KMS-11 (cell line): ENCODE measurements around the gene UBFD1.

Experiments used
- H2AFZ ChIP-seq: fragments of 200-600 bp; sonication (generic); 2 replicates; pipeline ENCODE4 v1.6.1; 2016; ENCODE audit warnings: antibody characterized with exemption, mixed run types, low read depth
- H3K27ac ChIP-seq: fragments of 200-600 bp; sonication (generic); 2 replicates; pipeline ENCODE4 v1.6.1; 2016; ENCODE audit warnings: mild to moderate bottlenecking, mixed run types
- H3K27me3 ChIP-seq: fragments of 200-600 bp; sonication (generic); 2 replicates; pipeline ENCODE4 v1.6.1; 2017; ENCODE audit warnings: mild to moderate bottlenecking, low read depth, mixed run types, moderate library complexity; ENCODE audit not compliant: insufficient read depth
- H3K36me3 ChIP-seq: fragments of 200-600 bp; sonication (generic); 2 replicates; pipeline ENCODE4 v1.6.1; 2017; ENCODE audit warnings: mild to moderate bottlenecking, mixed run types; ENCODE audit not compliant: insufficient read depth
- H3K4me1 ChIP-seq: fragments of 200-600 bp; sonication (generic); 2 replicates; pipeline ENCODE4 v1.6.1; 2016; ENCODE audit warnings: mild to moderate bottlenecking, low read depth, mixed run types; ENCODE audit not compliant: poor library complexity, severe bottlenecking
- H3K4me2 ChIP-seq: fragments of 200-600 bp; sonication (generic); 2 replicates; pipeline ENCODE4 v1.7.0; 2016; ENCODE audit warnings: mild to moderate bottlenecking, mixed run types
- H3K4me3 ChIP-seq: fragments of 200-600 bp; sonication (generic); IDR thresholded peaks from 2 replicates; pipeline ENCODE4 v1.6.1; 2017; ENCODE audit warnings: low read depth, low read length, mixed read lengths; ENCODE audit not compliant: insufficient read depth
- H3K79me2 ChIP-seq: fragments of 200-600 bp; sonication (generic); 2 replicates; pipeline ENCODE4 v1.6.1; 2016; ENCODE audit warnings: low read depth, mixed run types; ENCODE audit not compliant: insufficient read depth
- H3K9ac ChIP-seq: fragments of 200-600 bp; sonication (generic); 2 replicates; pipeline ENCODE4 v1.6.1; 2016; ENCODE audit warnings: mild to moderate bottlenecking, mixed run types
- H4K20me1 ChIP-seq: fragments of 200-600 bp; sonication (generic); 2 replicates; pipeline ENCODE4 v1.6.1; 2016; ENCODE audit warnings: mild to moderate bottlenecking, mixed run types; ENCODE audit not compliant: insufficient read depth
- TF ChIP-seq, protein P1 (sequence below): fragments of 200-600 bp; sonication (generic); conservative IDR thresholded peaks from 2 replicates; pipeline ENCODE4 v1.6.1; 2017; ENCODE audit warnings: low read depth, mild to moderate bottlenecking, antibody characterized with exemption, low read length, moderate library complexity, mixed read lengths

The UBFD1 gene

GRCh38 chr16:23514381-23515152 is 43.0 kb upstream of the UBFD1 start:
- Histone ChIP-seq H3K4me1 (peaks cover 55% of the 10 kb centered on the region), H3K4me2 (peak overlapping the region; percentile 47), H2AFZ (no peak overlapping the region), H3K4me3 (no peak overlapping the region), H3K79me2 (peaks cover 3% of the 10 kb centered on the region), H3K36me3 (no peaks in the 10 kb centered on the region; the same call in 1 of the 2 replicates), H4K20me1 (no peaks in the 10 kb centered on the region), H3K9ac (no peak overlapping the region), H3K27me3 (no peaks in the 10 kb centered on the region), H3K27ac (peak overlapping the region; percentile 29; the same call in 1 of the 2 replicates)
- TF ChIP-seq, protein P1, sequence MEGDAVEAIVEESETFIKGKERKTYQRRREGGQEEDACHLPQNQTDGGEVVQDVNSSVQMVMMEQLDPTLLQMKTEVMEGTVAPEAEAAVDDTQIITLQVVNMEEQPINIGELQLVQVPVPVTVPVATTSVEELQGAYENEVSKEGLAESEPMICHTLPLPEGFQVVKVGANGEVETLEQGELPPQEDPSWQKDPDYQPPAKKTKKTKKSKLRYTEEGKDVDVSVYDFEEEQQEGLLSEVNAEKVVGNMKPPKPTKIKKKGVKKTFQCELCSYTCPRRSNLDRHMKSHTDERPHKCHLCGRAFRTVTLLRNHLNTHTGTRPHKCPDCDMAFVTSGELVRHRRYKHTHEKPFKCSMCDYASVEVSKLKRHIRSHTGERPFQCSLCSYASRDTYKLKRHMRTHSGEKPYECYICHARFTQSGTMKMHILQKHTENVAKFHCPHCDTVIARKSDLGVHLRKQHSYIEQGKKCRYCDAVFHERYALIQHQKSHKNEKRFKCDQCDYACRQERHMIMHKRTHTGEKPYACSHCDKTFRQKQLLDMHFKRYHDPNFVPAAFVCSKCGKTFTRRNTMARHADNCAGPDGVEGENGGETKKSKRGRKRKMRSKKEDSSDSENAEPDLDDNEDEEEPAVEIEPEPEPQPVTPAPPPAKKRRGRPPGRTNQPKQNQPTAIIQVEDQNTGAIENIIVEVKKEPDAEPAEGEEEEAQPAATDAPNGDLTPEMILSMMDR: no peak

DNA sequence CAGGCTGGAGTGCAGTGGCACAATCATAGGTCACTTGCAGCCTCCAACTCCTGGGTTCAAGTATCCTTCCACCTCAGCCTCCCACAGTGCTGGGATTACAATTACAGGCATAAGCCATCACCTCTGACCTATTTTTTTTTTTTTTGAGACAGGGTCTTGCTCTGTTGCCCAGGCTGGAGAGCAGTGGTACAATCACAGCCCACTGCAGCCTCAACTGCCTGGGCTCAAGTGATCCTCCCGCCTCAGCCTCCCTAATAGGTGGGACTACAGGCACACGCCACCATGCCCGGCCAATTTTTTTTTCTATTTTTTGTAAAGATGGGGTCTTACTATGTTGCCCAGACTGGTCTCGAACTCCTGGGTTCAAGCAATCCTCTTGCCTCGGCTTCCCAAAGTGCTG is 41.6 kb upstream of the UBFD1 start:
- Histone ChIP-seq H3K4me2 (peak overlapping the region; percentile 47), H3K27ac (peak overlapping the region; percentile 48; the same call in 1 of the 2 replicates), H3K27me3 (no peaks in the 10 kb centered on the region), H3K9ac (no peak overlapping the region), H3K36me3 (no peaks in the 10 kb centered on the region; the same call in 1 of the 2 replicates), H3K4me3 (no peak overlapping the region), H2AFZ (no peak overlapping the region), H3K79me2 (no peaks in the 10 kb centered on the region), H4K20me1 (no peaks in the 10 kb centered on the region), H3K4me1 (peaks cover 54% of the 10 kb centered on the region)
- TF ChIP-seq, protein P1: no peak

- peaks cover 54% of the 10 kb centered on the region for H3K4me1 ChIP-seq
- TF ChIP-seq, protein P1: no peak
- H3K27me3 ChIP-seq: no peaks in the 10 kb centered on the region
- no peaks in the 10 kb centered on the region for H4K20me1 ChIP-seq
- H3K4me3 ChIP-seq: no peak overlapping the region
- no peaks in the 10 kb centered on the region for H3K79me2 ChIP-seq
- H3K4me2 ChIP-seq: peak overlapping the region; percentile 47; the same call in 1 of the 2 replicates
- H3K27ac ChIP-seq: no peak overlapping the region
- H3K9ac ChIP-seq: no peak overlapping the region
- no peak overlapping the region for H2AFZ ChIP-seq
- H3K36me3 ChIP-seq: no peaks in the 10 kb centered on the region; the same call in 1 of the 2 replicates
Observed at GRCh38 chr16:23516366-23517137, 41.0 kb upstream of the UBFD1 start.

DNA sequence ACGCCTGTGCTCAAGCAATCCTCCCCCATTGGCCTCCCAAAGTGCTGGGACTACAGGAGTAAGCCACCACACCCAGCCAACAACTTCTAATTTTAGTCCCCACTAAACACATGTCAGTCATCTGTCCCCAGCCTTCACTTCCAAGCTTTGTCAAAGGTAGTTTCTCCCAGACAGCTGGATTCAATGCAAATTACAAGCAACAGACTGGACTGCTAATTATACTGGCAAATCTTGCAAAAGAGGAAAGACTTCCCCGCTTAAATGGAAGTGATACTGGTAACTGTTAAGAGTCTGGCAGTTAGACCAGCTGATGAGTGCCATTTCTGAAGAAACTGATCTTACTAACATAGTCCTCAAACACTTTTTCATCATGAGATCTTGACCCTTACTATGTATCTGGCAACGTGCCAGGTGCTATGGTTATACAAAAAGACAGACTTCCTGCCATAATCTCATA is 39.1 kb upstream of the UBFD1 start:
- no peak overlapping the region for H3K4me3 ChIP-seq
- no peak overlapping the region for H3K27ac ChIP-seq
- no peaks in the 10 kb centered on the region; the same call in none of the 2 replicates for H3K36me3 ChIP-seq
- no peak overlapping the region for H2AFZ ChIP-seq
- TF ChIP-seq, protein P1: no peak
- peaks cover 52% of the 10 kb centered on the region for H3K4me1 ChIP-seq
- no peaks in the 10 kb centered on the region for H3K79me2 ChIP-seq
- H4K20me1 ChIP-seq: no peaks in the 10 kb centered on the region
- H3K27me3 ChIP-seq: no peaks in the 10 kb centered on the region
- H3K9ac ChIP-seq: no peak overlapping the region
- H3K4me2 ChIP-seq: no peak overlapping the region
